ENCODE data around the gene TOM1L2.

Gene TOM1L2

DNA sequence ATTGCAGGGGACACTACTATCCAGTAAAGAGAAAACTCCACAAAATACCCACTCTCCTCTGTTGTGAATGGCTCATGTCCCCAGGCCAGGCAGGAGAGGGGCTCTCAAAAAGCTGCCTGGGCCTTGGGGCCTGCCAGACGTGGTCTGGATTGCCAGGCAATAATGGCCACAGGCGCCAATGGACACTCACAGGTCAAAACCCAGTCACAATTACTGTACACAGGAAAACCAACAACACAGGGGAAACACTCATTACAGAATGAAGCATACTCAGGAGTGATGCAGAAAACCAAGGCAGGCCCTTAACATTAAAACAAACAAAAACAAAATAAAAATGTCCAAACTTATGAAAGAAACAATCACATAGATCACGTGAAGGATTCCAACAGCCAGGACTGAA is 100.3 kb downstream of the TOM1L2 start:
- Histone ChIP-seq H3K4me1 (ENCODE audit: low read depth, poor library complexity, severe bottlenecking) (no peaks in the 10 kb centered on the region), H3K4me3 (IDR thresholded peaks at IDR 0.05; ENCODE audit: insufficient read depth, low read depth, low read length) (no peak overlapping the region), H3K36me3 (ENCODE audit: insufficient read depth) (no peaks in the 10 kb centered on the region), H3K9ac (no peak overlapping the region), H3K27me3 (ENCODE audit: insufficient read depth, low read depth) (no peaks in the 10 kb centered on the region), H4K20me1 (ENCODE audit: insufficient read depth) (no peaks in the 10 kb centered on the region), H2AFZ (ENCODE audit: low read depth) (no peak overlapping the region), H3K27ac (no peak overlapping the region), H3K79me2 (ENCODE audit: insufficient read depth, low read depth) (no peaks in the 10 kb centered on the region), H3K4me2 (no peak overlapping the region)
- TF ChIP-seq, protein P1, sequence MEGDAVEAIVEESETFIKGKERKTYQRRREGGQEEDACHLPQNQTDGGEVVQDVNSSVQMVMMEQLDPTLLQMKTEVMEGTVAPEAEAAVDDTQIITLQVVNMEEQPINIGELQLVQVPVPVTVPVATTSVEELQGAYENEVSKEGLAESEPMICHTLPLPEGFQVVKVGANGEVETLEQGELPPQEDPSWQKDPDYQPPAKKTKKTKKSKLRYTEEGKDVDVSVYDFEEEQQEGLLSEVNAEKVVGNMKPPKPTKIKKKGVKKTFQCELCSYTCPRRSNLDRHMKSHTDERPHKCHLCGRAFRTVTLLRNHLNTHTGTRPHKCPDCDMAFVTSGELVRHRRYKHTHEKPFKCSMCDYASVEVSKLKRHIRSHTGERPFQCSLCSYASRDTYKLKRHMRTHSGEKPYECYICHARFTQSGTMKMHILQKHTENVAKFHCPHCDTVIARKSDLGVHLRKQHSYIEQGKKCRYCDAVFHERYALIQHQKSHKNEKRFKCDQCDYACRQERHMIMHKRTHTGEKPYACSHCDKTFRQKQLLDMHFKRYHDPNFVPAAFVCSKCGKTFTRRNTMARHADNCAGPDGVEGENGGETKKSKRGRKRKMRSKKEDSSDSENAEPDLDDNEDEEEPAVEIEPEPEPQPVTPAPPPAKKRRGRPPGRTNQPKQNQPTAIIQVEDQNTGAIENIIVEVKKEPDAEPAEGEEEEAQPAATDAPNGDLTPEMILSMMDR (conservative IDR thresholded peaks at IDR 0.05; ENCODE audit: low read depth, low read length) = no peak

DNA sequence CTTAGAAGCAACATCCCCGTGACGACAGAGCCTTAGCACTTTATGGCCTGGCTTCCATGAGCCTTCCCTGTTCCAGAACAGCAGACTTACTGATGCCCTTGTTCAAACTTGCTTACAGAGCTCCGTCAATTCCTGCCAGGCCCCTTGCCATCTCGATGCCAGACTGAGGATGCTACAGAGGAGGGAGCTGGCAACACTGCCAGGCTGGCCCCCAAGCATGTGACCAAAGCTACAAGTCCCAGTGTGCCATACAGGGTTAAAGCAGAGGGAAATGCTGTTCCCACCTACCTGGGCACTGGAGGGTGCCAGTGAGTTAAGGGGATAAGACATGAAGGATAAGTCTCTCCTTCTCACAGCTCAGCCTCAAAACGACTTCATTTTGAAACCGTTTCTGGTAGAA is 102.0 kb downstream of the TOM1L2 start:
- H3K36me3 ChIP-seq (ENCODE audit: insufficient read depth) = no peaks in the 10 kb centered on the region
- H3K27ac ChIP-seq = no peak overlapping the region
- no peaks in the 10 kb centered on the region for H3K79me2 ChIP-seq (ENCODE audit: insufficient read depth, low read depth)
- no peaks in the 10 kb centered on the region for H4K20me1 ChIP-seq (ENCODE audit: insufficient read depth)
- H3K9ac ChIP-seq = no peak overlapping the region
- no peaks in the 10 kb centered on the region for H3K27me3 ChIP-seq (ENCODE audit: insufficient read depth, low read depth)
- H3K4me1 ChIP-seq (ENCODE audit: low read depth, poor library complexity, severe bottlenecking) = no peaks in the 10 kb centered on the region
- H3K4me2 ChIP-seq = no peak overlapping the region
- H2AFZ ChIP-seq (ENCODE audit: low read depth) = no peak overlapping the region
- H3K4me3 ChIP-seq (IDR thresholded peaks at IDR 0.05; ENCODE audit: insufficient read depth, low read depth, low read length) = no peak overlapping the region
- TF ChIP-seq, protein P1 (conservative IDR thresholded peaks at IDR 0.05; ENCODE audit: low read depth, low read length) = no peak

DNA sequence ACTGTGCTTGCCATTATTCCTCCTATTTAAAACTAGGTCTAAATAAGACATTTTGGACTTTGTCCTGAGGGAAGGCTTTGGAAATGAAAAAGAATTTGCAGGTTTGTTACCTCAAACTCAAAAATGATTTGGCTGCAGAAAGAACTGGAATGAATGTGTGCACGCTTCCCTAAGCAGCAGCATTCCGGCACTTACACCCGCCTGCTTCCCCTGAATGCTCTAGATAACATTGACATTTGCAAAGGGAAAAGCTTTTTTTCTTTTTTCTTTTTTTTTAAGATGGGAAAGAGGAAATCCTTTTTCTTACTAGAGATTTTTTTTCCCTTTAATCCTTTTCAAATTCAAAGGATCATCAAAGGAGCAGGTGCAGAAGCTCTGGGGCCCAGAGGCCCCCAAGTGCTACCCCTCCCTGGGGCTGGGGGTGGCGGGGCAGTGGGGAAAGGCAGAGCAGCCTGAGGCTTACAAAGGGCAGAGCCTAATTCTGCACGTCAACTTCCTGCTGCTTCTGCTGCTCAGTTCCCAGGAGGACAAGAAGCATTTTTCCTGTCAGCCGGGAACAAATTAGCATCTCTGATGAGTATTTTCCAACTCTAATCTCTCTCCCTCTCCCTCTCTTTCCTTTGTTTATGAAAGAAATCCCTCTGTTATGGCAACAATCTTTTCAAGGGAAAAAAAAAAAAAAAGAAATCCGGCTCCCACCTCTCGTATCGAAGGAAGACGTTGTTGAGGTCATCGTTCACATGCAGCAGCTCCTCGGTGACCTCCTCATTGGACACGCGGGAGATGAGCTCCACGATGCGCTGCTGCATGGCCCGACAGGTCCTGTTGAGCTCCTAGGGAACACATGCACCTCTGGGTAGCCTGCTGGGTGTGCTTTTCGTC is 103.3 kb downstream of the TOM1L2 start:
- Histone ChIP-seq H3K36me3 (ENCODE audit: insufficient read depth) (no peaks in the 10 kb centered on the region), H4K20me1 (ENCODE audit: insufficient read depth) (no peaks in the 10 kb centered on the region), H3K4me3 (IDR thresholded peaks at IDR 0.05; ENCODE audit: insufficient read depth, low read depth, low read length) (no peak overlapping the region), H3K4me1 (ENCODE audit: low read depth, poor library complexity, severe bottlenecking) (no peaks in the 10 kb centered on the region), H3K9ac (no peak overlapping the region), H2AFZ (ENCODE audit: low read depth) (no peak overlapping the region), H3K27ac (no peak overlapping the region), H3K79me2 (ENCODE audit: insufficient read depth, low read depth) (no peaks in the 10 kb centered on the region), H3K4me2 (no peak overlapping the region), H3K27me3 (ENCODE audit: insufficient read depth, low read depth) (no peaks in the 10 kb centered on the region)
- TF ChIP-seq, protein P1 (conservative IDR thresholded peaks at IDR 0.05; ENCODE audit: low read depth, low read length) = no peak

DNA sequence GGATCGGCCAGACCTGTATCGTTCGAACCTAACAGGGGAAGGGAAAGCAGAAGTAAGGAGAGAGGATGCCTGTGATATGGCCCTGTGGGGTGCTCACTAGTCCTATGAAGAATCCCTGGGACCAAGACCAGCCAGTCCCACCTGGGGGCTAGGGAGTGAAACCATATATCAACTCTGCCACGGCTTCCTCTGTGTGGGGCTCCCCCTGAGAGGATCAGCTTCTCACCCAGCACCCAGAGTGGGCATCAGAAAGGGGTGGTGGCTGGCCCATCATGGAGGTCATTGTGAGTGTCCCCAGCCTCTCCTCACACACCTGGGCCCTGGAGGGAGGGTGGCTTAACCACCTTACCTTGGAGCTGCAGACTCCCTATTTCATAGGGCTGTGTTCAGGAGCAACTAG is 105.3 kb downstream of the TOM1L2 start:
- no peak overlapping the region for H3K4me2 ChIP-seq
- TF ChIP-seq, protein P1 (conservative IDR thresholded peaks at IDR 0.05; ENCODE audit: low read depth, low read length) = no peak

More for the DNA sequence above, 105.3 kb downstream of the TOM1L2 start:
- Histone ChIP-seq H3K36me3 (ENCODE audit: insufficient read depth) (no peaks in the 10 kb centered on the region), H3K4me3 (IDR thresholded peaks at IDR 0.05; ENCODE audit: insufficient read depth, low read depth, low read length) (no peak overlapping the region), H3K27me3 (ENCODE audit: insufficient read depth, low read depth) (no peaks in the 10 kb centered on the region), H3K4me1 (ENCODE audit: low read depth, poor library complexity, severe bottlenecking) (no peaks in the 10 kb centered on the region), H3K79me2 (ENCODE audit: insufficient read depth, low read depth) (no peaks in the 10 kb centered on the region), H4K20me1 (ENCODE audit: insufficient read depth) (no peaks in the 10 kb centered on the region), H3K27ac (no peak overlapping the region), H2AFZ (ENCODE audit: low read depth) (no peak overlapping the region), H3K9ac (no peak overlapping the region)
